ENCODE data around the gene GRID1.

Gene GRID1

DNA sequence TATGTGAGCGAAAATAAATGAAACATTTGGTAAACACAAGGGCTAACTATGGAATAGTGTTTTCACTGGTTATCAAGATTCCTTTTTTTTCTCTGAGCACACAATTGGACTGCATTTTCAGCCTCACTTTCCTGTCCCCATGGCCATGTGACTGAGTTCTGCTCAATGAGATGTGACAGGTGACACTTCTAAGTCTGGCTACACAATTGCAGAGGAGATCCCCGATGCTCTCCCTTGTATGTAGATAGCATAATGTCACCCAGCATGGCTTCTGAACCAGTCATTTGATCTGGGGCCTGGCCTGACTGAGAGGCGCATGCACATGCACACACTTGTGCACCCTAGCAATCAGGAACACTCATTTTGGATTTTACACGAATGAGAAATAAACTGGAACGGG is 581.8 kb downstream of the GRID1 start:
- Histone ChIP-seq H3K79me2 (ENCODE audit: control insufficient read depth, insufficient read depth, low read length) (no peaks in the 10 kb centered on the region), H3K18ac (ENCODE audit: low read length) (no peak overlapping the region), H4K8ac (ENCODE audit: low read depth, low read length) (no peak overlapping the region), H2AK5ac (ENCODE audit: low read length) (no peak overlapping the region), H3K9ac (ENCODE audit: low read length) (no peak overlapping the region), H4K5ac (ENCODE audit: low read length) (no peak overlapping the region), H3K56ac (ENCODE audit: low read length) (no peak overlapping the region), H3K79me1 (ENCODE audit: low read length) (no peaks in the 10 kb centered on the region), H3K27me3 (ENCODE audit: insufficient read depth, low read length, poor library complexity) (no peaks in the 10 kb centered on the region), H3K4ac (ENCODE audit: low read depth, low read length) (no peak overlapping the region), H3K4me1 (ENCODE audit: control insufficient read depth, low read depth, low read length) (peaks cover 2% of the 10 kb centered on the region), H3K27ac (ENCODE audit: low read depth, low read length) (no peak overlapping the region), H2BK15ac (replicated peaks; ENCODE audit: low read depth) (no peak overlapping the region), H3K4me2 (ENCODE audit: low read length) (no peak overlapping the region), H3K36me3 (ENCODE audit: control insufficient read depth, insufficient read depth, low read length) (no peaks in the 10 kb centered on the region), H3K23ac (ENCODE audit: low read length) (no peak overlapping the region), H3K4me3 (ENCODE audit: low read length) (no peak overlapping the region), H2BK5ac (ENCODE audit: low read length) (no peak overlapping the region), H2BK120ac (ENCODE audit: low read depth, low read length) (no peak overlapping the region)
- WGBS (ENCODE audit: extremely low coverage, insufficient coverage, low lambda C conversion rate): no CpG with 5 or more reads among the region's 5 CpGs
- DNase-seq: no peak

DNA sequence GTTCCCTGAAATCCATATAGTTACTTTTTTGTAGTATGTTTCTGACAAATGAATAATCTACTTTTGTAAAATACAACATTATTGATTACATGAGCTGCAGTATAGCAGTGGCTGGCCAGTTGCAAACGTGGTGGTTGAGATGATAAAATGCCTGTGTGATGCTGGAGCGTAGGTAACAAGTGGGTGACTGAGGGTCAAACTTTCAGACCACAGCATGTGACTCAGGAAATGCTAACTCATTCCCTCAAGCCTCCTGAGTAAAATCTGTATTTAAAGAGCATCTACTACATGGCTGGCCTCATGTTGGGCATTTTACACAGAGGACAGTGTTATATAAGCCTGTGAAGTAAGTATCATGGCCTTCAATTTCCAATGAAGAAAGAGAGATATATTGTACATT is 585.2 kb downstream of the GRID1 start:
- H3K27me3 ChIP-seq (ENCODE audit: insufficient read depth, low read length, poor library complexity): no peaks in the 10 kb centered on the region
- H3K56ac ChIP-seq (ENCODE audit: low read length): no peak overlapping the region
- H4K8ac ChIP-seq (ENCODE audit: low read depth, low read length): no peak overlapping the region
- no peaks in the 10 kb centered on the region for H3K79me1 ChIP-seq (ENCODE audit: low read length)
- H2BK120ac ChIP-seq (ENCODE audit: low read depth, low read length): no peak overlapping the region
- H3K4me1 ChIP-seq (ENCODE audit: control insufficient read depth, low read depth, low read length): no peaks in the 10 kb centered on the region
- H3K4me2 ChIP-seq (ENCODE audit: low read length): no peak overlapping the region
- H3K4me3 ChIP-seq (ENCODE audit: low read length): no peak overlapping the region
- no peak overlapping the region for H3K23ac ChIP-seq (ENCODE audit: low read length)
- no peak for DNase-seq
- H2AK5ac ChIP-seq (ENCODE audit: low read length): no peak overlapping the region
- H2BK5ac ChIP-seq (ENCODE audit: low read length): no peak overlapping the region
- H3K18ac ChIP-seq (ENCODE audit: low read length): no peak overlapping the region
- no peak overlapping the region for H4K5ac ChIP-seq (ENCODE audit: low read length)
- no peak overlapping the region for H3K27ac ChIP-seq (ENCODE audit: low read depth, low read length)
- H3K36me3 ChIP-seq (ENCODE audit: control insufficient read depth, insufficient read depth, low read length): no peaks in the 10 kb centered on the region
- H3K79me2 ChIP-seq (ENCODE audit: control insufficient read depth, insufficient read depth, low read length): no peaks in the 10 kb centered on the region
- WGBS (ENCODE audit: extremely low coverage, insufficient coverage, low lambda C conversion rate): no CpG with 5 or more reads among the region's 2 CpGs
- H3K9ac ChIP-seq (ENCODE audit: low read length): no peak overlapping the region
- H3K4ac ChIP-seq (ENCODE audit: low read depth, low read length): no peak overlapping the region
- no peak overlapping the region for H2BK15ac ChIP-seq (replicated peaks; ENCODE audit: low read depth)

DNA sequence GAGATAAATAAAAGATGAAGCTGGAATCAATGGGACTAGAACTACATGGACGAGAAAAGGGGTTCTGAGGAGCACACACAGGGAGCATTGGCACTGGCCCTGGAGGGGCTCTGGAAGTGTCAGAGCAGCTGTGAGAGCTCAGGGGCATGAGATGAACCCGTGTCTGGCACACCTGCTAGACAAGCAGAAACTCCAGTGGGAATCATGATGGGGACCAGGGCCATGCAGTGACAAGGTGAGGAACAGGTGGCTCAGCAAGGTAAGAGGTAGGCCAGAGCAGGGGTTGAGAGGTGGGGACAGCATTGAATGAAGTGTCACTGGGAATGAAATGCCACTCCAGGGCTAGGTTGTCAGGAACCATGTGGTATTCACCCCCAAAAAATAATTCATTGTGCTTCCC is 588.5 kb downstream of the GRID1 start:
- no peak overlapping the region for H2AK5ac ChIP-seq (ENCODE audit: low read length)
- H3K23ac ChIP-seq (ENCODE audit: low read length): no peak overlapping the region
- no peak overlapping the region for H3K56ac ChIP-seq (ENCODE audit: low read length)
- H2BK120ac ChIP-seq (ENCODE audit: low read depth, low read length): no peak overlapping the region
- H4K5ac ChIP-seq (ENCODE audit: low read length): no peak overlapping the region
- H2BK5ac ChIP-seq (ENCODE audit: low read length): no peak overlapping the region
- H3K4me3 ChIP-seq (ENCODE audit: low read length): no peak overlapping the region
- H4K8ac ChIP-seq (ENCODE audit: low read depth, low read length): no peak overlapping the region
- H2BK15ac ChIP-seq (replicated peaks; ENCODE audit: low read depth): no peak overlapping the region
- no peak overlapping the region for H3K4ac ChIP-seq (ENCODE audit: low read depth, low read length)
- no peak for DNase-seq
- no peaks in the 10 kb centered on the region for H3K79me2 ChIP-seq (ENCODE audit: control insufficient read depth, insufficient read depth, low read length)
- H3K27ac ChIP-seq (ENCODE audit: low read depth, low read length): no peak overlapping the region
- WGBS (ENCODE audit: extremely low coverage, insufficient coverage, low lambda C conversion rate): no CpG with 5 or more reads among the region's 2 CpGs
- no peaks in the 10 kb centered on the region for H3K4me1 ChIP-seq (ENCODE audit: control insufficient read depth, low read depth, low read length)
- no peak overlapping the region for H3K18ac ChIP-seq (ENCODE audit: low read length)
- H3K4me2 ChIP-seq (ENCODE audit: low read length): no peak overlapping the region
- H3K9ac ChIP-seq (ENCODE audit: low read length): no peak overlapping the region
- H3K79me1 ChIP-seq (ENCODE audit: low read length): no peaks in the 10 kb centered on the region
- no peaks in the 10 kb centered on the region for H3K27me3 ChIP-seq (ENCODE audit: insufficient read depth, low read length, poor library complexity)
- no peaks in the 10 kb centered on the region for H3K36me3 ChIP-seq (ENCODE audit: control insufficient read depth, insufficient read depth, low read length)

DNA sequence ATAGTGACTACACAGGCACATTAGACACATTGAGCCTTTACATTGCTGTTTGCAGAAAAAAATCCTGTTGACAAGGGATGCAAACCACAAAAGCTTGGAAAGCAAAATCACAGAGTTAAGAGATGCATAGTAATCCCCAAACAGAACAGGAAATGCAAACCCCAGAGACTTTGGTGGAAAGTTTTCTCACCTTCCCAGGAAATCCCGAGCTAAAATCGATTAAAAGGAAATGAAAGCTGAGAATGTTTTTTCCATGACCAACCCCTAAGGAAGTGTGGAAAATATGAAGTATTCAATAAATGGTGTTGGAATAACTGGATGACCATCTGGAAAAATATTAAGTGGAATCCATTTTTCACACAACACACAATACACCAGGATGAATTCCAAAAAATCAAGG is 598.7 kb downstream of the GRID1 start:
- H3K79me1 ChIP-seq (ENCODE audit: low read length): no peaks in the 10 kb centered on the region
- no peak overlapping the region for H3K4me2 ChIP-seq (ENCODE audit: low read length)
- no peak overlapping the region for H2AK5ac ChIP-seq (ENCODE audit: low read length)
- no peak overlapping the region for H4K5ac ChIP-seq (ENCODE audit: low read length)
- peak overlapping the region; percentile 1 for H3K56ac ChIP-seq (ENCODE audit: low read length)
- no peaks in the 10 kb centered on the region for H3K79me2 ChIP-seq (ENCODE audit: control insufficient read depth, insufficient read depth, low read length)
- H3K36me3 ChIP-seq (ENCODE audit: control insufficient read depth, insufficient read depth, low read length): no peaks in the 10 kb centered on the region
- H2BK5ac ChIP-seq (ENCODE audit: low read length): no peak overlapping the region
- no CpG with 5 or more reads among the region's 2 CpGs for WGBS (ENCODE audit: extremely low coverage, insufficient coverage, low lambda C conversion rate)
- no peaks in the 10 kb centered on the region for H3K27me3 ChIP-seq (ENCODE audit: insufficient read depth, low read length, poor library complexity)
- no peak overlapping the region for H3K9ac ChIP-seq (ENCODE audit: low read length)
- H4K8ac ChIP-seq (ENCODE audit: low read depth, low read length): no peak overlapping the region
- DNase-seq: no peak
- H3K23ac ChIP-seq (ENCODE audit: low read length): no peak overlapping the region
- peak overlapping the region; percentile 1 for H3K18ac ChIP-seq (ENCODE audit: low read length)
- peaks cover 4% of the 10 kb centered on the region for H3K4me1 ChIP-seq (ENCODE audit: control insufficient read depth, low read depth, low read length)
- no peak overlapping the region for H3K4me3 ChIP-seq (ENCODE audit: low read length)
- no peak overlapping the region for H3K4ac ChIP-seq (ENCODE audit: low read depth, low read length)
- no peak overlapping the region for H2BK15ac ChIP-seq (replicated peaks; ENCODE audit: low read depth)
- no peak overlapping the region for H3K27ac ChIP-seq (ENCODE audit: low read depth, low read length)
- no peak overlapping the region for H2BK120ac ChIP-seq (ENCODE audit: low read depth, low read length)

DNA sequence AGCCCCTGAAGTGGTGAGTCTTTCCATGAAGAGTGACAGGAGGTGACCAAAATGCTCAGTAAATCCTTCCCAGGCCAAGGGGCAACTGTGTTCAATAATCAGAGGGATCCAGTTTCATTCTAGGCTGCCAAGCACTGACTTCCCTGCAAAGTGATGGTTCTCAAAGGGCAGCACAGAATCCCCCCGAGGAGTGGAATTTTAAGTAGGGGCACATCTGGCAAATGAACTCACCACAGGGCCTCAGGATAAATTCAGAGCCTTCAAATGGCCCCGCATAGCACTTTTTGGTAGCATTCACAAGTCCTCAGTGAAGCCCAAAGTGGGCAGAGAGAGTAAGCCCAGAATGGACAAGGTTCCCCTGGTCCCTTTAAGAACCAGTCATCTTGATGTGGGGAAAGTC is 602.5 kb downstream of the GRID1 start:
- no peak overlapping the region for H3K4me3 ChIP-seq (ENCODE audit: low read length)
- H2BK15ac ChIP-seq (replicated peaks; ENCODE audit: low read depth): no peak overlapping the region
- H3K18ac ChIP-seq (ENCODE audit: low read length): peak overlapping the region; percentile 8
- H3K79me2 ChIP-seq (ENCODE audit: control insufficient read depth, insufficient read depth, low read length): no peaks in the 10 kb centered on the region
- WGBS (ENCODE audit: extremely low coverage, insufficient coverage, low lambda C conversion rate): no CpG with 5 or more reads among the region's 2 CpGs
- no peak overlapping the region for H4K8ac ChIP-seq (ENCODE audit: low read depth, low read length)
- no peak overlapping the region for H3K27ac ChIP-seq (ENCODE audit: low read depth, low read length)
- DNase-seq: no peak
- H3K79me1 ChIP-seq (ENCODE audit: low read length): no peaks in the 10 kb centered on the region
- no peak overlapping the region for H4K5ac ChIP-seq (ENCODE audit: low read length)
- no peak overlapping the region for H2BK5ac ChIP-seq (ENCODE audit: low read length)
- no peak overlapping the region for H2BK120ac ChIP-seq (ENCODE audit: low read depth, low read length)
- H2AK5ac ChIP-seq (ENCODE audit: low read length): no peak overlapping the region
- no peak overlapping the region for H3K23ac ChIP-seq (ENCODE audit: low read length)
- H3K4ac ChIP-seq (ENCODE audit: low read depth, low read length): no peak overlapping the region
- no peaks in the 10 kb centered on the region for H3K27me3 ChIP-seq (ENCODE audit: insufficient read depth, low read length, poor library complexity)
- no peak overlapping the region for H3K4me2 ChIP-seq (ENCODE audit: low read length)
- H3K56ac ChIP-seq (ENCODE audit: low read length): no peak overlapping the region
- no peak overlapping the region for H3K9ac ChIP-seq (ENCODE audit: low read length)
- no peaks in the 10 kb centered on the region for H3K36me3 ChIP-seq (ENCODE audit: control insufficient read depth, insufficient read depth, low read length)
- peaks cover 7% of the 10 kb centered on the region for H3K4me1 ChIP-seq (ENCODE audit: control insufficient read depth, low read depth, low read length)

DNA sequence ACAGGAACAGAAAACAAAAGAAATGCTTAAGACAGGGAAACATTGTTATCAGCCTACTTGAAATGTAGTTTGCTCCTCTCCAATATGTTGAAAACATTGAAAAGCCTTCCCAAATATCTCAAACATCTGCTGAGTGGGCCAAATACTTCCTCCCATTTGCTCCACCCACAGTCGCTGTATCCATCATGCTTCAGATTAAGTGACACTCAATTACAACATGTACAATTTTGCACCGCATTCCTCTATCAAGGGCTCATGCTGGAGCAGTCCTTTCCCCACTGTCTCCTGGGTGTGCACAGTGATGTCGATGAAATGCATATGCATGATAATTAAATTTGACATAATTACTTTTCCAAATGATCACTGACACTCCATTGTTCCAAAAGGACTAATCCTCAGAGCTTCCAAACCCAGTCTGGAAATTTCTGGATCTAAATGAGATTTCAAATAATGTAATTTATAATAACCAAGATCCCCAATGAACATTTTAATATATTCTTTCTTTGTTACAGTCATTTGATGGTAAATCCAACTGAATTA is 604.6 kb downstream of the GRID1 start:
- H2BK120ac ChIP-seq (ENCODE audit: low read depth, low read length): no peak overlapping the region
- DNase-seq: no peak
- H3K36me3 ChIP-seq (ENCODE audit: control insufficient read depth, insufficient read depth, low read length): no peaks in the 10 kb centered on the region
- H3K79me1 ChIP-seq (ENCODE audit: low read length): no peaks in the 10 kb centered on the region
- no peak overlapping the region for H3K4me2 ChIP-seq (ENCODE audit: low read length)
- no peaks in the 10 kb centered on the region for H3K79me2 ChIP-seq (ENCODE audit: control insufficient read depth, insufficient read depth, low read length)
- H3K9ac ChIP-seq (ENCODE audit: low read length): no peak overlapping the region
- no peak overlapping the region for H3K4me3 ChIP-seq (ENCODE audit: low read length)
- no peak overlapping the region for H2AK5ac ChIP-seq (ENCODE audit: low read length)
- WGBS (ENCODE audit: extremely low coverage, insufficient coverage, low lambda C conversion rate): no CpG with 5 or more reads among the region's 3 CpGs
- H3K23ac ChIP-seq (ENCODE audit: low read length): no peak overlapping the region
- no peak overlapping the region for H2BK5ac ChIP-seq (ENCODE audit: low read length)
- peaks cover 3% of the 10 kb centered on the region for H3K4me1 ChIP-seq (ENCODE audit: control insufficient read depth, low read depth, low read length)
- H4K8ac ChIP-seq (ENCODE audit: low read depth, low read length): no peak overlapping the region
- H3K18ac ChIP-seq (ENCODE audit: low read length): no peak overlapping the region
- no peak overlapping the region for H2BK15ac ChIP-seq (replicated peaks; ENCODE audit: low read depth)
- no peak overlapping the region for H3K4ac ChIP-seq (ENCODE audit: low read depth, low read length)
- no peaks in the 10 kb centered on the region for H3K27me3 ChIP-seq (ENCODE audit: insufficient read depth, low read length, poor library complexity)
- no peak overlapping the region for H3K27ac ChIP-seq (ENCODE audit: low read depth, low read length)
- H4K5ac ChIP-seq (ENCODE audit: low read length): no peak overlapping the region
- H3K56ac ChIP-seq (ENCODE audit: low read length): no peak overlapping the region
